PC-3 (cell line): ENCODE data around the gene ADARB2.

Experiments
- EZH2 ChIP-seq: fragments of 300-600 bp; sonication (generic); IDR thresholded peaks from one replicate; pipeline ENCODE4 v1.6.1; 2017; ENCODE audit warnings: antibody characterized with exemption, mild to moderate bottlenecking, low read length; ENCODE audit not compliant: unreplicated experiment
- EZH2phosphoT487 ChIP-seq: fragments of 300-600 bp; sonication (generic); IDR thresholded peaks from 2 replicates; pipeline ENCODE4 v1.6.1; 2018; ENCODE audit warnings: mild to moderate bottlenecking, antibody characterized with exemption, low read length, borderline replicate concordance
- TF ChIP-seq, protein P1 (sequence below): fragments of 300-600 bp; sonication (generic); conservative IDR thresholded peaks from 2 replicates; pipeline ENCODE4 v1.5.1; 2017; ENCODE audit warnings: antibody characterized with exemption, low read depth, mild to moderate bottlenecking, low read length

DNA sequence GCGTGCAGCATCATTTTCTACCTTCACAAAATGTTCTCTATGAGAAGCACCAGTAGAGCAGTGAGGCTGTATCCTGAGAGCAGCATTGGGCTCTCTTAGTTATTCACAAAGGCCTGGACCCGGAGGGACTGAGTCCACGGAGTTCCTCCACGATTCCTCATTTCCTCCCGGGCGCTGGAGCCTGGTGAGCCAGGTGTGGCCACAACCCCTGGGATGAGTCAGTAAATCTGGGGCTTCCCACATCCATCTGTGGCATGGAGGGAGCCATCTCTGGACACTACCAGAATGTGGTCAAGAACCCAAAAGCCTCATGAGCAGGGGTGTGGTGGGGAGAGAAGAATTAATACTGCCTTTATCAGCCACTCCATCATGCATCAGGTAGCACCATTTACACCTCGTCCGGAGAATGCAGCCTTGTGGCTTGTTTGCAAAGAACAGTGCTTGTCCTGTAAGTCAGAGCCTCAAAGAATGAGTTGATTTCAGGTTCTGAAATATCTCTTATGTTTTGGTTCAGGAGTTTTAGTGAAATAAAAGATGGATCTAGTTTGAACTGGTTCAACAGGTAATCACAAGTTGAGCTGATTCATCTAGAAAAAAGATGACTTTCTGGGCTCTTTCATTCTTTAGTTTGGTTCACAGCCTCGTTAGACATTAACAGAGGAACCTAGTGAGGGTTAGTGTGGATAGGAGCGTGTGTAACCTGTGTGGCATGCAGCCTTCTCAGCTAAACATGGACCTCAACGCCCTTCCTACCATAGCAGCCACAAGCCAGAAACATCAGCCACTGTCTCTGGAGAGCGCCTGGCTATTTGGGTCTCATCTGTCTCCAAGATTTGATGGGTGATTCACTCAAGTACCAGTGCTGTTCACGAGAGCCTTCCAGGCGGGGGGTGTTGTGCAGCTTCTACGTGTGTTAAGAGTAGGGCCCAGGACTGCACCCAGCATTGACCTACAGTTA, 586.0 kb downstream of the ADARB2 start:
- TF ChIP-seq, protein P1, sequence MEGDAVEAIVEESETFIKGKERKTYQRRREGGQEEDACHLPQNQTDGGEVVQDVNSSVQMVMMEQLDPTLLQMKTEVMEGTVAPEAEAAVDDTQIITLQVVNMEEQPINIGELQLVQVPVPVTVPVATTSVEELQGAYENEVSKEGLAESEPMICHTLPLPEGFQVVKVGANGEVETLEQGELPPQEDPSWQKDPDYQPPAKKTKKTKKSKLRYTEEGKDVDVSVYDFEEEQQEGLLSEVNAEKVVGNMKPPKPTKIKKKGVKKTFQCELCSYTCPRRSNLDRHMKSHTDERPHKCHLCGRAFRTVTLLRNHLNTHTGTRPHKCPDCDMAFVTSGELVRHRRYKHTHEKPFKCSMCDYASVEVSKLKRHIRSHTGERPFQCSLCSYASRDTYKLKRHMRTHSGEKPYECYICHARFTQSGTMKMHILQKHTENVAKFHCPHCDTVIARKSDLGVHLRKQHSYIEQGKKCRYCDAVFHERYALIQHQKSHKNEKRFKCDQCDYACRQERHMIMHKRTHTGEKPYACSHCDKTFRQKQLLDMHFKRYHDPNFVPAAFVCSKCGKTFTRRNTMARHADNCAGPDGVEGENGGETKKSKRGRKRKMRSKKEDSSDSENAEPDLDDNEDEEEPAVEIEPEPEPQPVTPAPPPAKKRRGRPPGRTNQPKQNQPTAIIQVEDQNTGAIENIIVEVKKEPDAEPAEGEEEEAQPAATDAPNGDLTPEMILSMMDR, result no peak
- no peak for TF ChIP-seq EZH2
- TF ChIP-seq EZH2phosphoT487, result no peak
